NOMO-1 treated with dmso at 0.1 percent for 144 hours (cell line): Measurements from ENCODE around the gene APOA5.

ENCODE experiments used
- DNase-seq: peaks from one replicate; lab custom pipeline; 2025; ENCODE audit not compliant: unreplicated experiment; lab: John Stamatoyannopoulos, UW

The APOA5 gene

GRCh38 chr11:116828632-116829524 is 37.2 kb upstream of the APOA5 start:
- DNase-seq, result no peak

- no peak for DNase-seq
Observed at GRCh38 chr11:116827461-116827860, 35.8 kb upstream of the APOA5 start.

- DNase-seq, result no peak
Observed at GRCh38 chr11:116826751-116827431, 35.2 kb upstream of the APOA5 start.

GRCh38 chr11:116825854-116826750 is 34.4 kb upstream of the APOA5 start:
- DNase-seq, result no peak

GRCh38 chr11:116825434-116825833 is 33.8 kb upstream of the APOA5 start:
- DNase-seq, result no peak

- no peak for DNase-seq
Observed at GRCh38 chr11:116823031-116823843, 31.6 kb upstream of the APOA5 start, which contains the start of gene APOA4. TSS of gene APOA4 (minus strand) at chr11:116823304. CDS start at chr11:116823191, 113 bp downstream.

- DNase-seq, result no peak
Observed at GRCh38 chr11:116822575-116822974, 30.9 kb upstream of the APOA5 start.

GRCh38 chr11:116821050-116821918 is 29.6 kb upstream of the APOA5 start:
- DNase-seq, result no peak

- no peak for DNase-seq
Observed at GRCh38 chr11:116819049-116819448, 27.4 kb upstream of the APOA5 start.

- no peak for DNase-seq
Observed at GRCh38 chr11:116814502-116814901, 22.8 kb upstream of the APOA5 start.

- DNase-seq, result no peak
Observed at GRCh38 chr11:116813781-116814471, 22.2 kb upstream of the APOA5 start.

GRCh38 chr11:116813170-116813569 is 21.5 kb upstream of the APOA5 start:
- DNase-seq, result no peak

- no peak for DNase-seq
Observed at GRCh38 chr11:116812109-116812508, 20.4 kb upstream of the APOA5 start.

- DNase-seq, result no peak
Observed at GRCh38 chr11:116811194-116811593, 19.5 kb upstream of the APOA5 start.

GRCh38 chr11:116808262-116809175 is 16.8 kb upstream of the APOA5 start:
- no peak for DNase-seq

- no peak for DNase-seq
Observed at GRCh38 chr11:116807601-116808261, 16.1 kb upstream of the APOA5 start.

GRCh38 chr11:116804001-116804400 is 12.3 kb upstream of the APOA5 start:
- no peak for DNase-seq
